H9 (cell line): ENCODE measurements around the gene ANKDD1B. TPM values are rescaled to one million over a fixed set of nuclear protein-coding genes. Genes with fewer than 3 reads are reported as not detected.

Source experiments
- DNase-seq: peaks from one replicate; pipeline ENCODE4 v3.0.0-alpha.2; 2017
- H2AFZ ChIP-seq: one replicate; pipeline ENCODE4 v1.6.1; 2013; ENCODE audit warnings: mild to moderate bottlenecking, low read length, control low read depth, moderate library complexity
- H2AK5ac ChIP-seq: 2 replicates; pipeline ENCODE4 v1.6.1; 2013; ENCODE audit warnings: low read length, control low read depth, mixed read lengths; ENCODE audit not compliant: insufficient read length
- H2BK120ac ChIP-seq: one replicate; pipeline ENCODE4 v1.6.1; 2013; ENCODE audit warnings: low read depth, mild to moderate bottlenecking, low read length, control low read depth, inconsistent platforms; ENCODE audit not compliant: poor library complexity, severe bottlenecking
- H2BK12ac ChIP-seq: 2 replicates; pipeline ENCODE4 v1.6.1; 2013; ENCODE audit warnings: low read length, control low read depth, mixed read lengths, low read depth; ENCODE audit not compliant: insufficient read length
- H2BK15ac ChIP-seq: 2 replicates; pipeline ENCODE4 v1.6.1; 2013; ENCODE audit warnings: low read depth, low read length, control low read depth
- H2BK20ac ChIP-seq: one replicate; pipeline ENCODE4 v1.6.1; 2013; ENCODE audit warnings: low read depth, mild to moderate bottlenecking, low read length, control low read depth, inconsistent platforms; ENCODE audit not compliant: poor library complexity, severe bottlenecking
- H2BK5ac ChIP-seq: 2 replicates; pipeline ENCODE4 v1.6.1; 2013; ENCODE audit warnings: low read length, control low read depth, mixed read lengths; ENCODE audit not compliant: insufficient read length
- H3K14ac ChIP-seq: 2 replicates; pipeline ENCODE4 v1.6.1; 2013; ENCODE audit warnings: low read length, control low read depth; ENCODE audit not compliant: insufficient read depth
- H3K18ac ChIP-seq: 2 replicates; pipeline ENCODE4 v1.6.1; 2013; ENCODE audit warnings: low read depth, mild to moderate bottlenecking, mixed read lengths, low read length, control low read depth; ENCODE audit not compliant: insufficient read length
- H3K23ac ChIP-seq: 2 replicates; pipeline ENCODE4 v1.6.1; 2013; ENCODE audit warnings: low read length, control low read depth, mixed read lengths, low read depth; ENCODE audit not compliant: insufficient read length
- H3K23me2 ChIP-seq: 2 replicates; pipeline ENCODE4 v1.6.1; 2013; ENCODE audit warnings: low read depth, mild to moderate bottlenecking, mixed read lengths, low read length, control low read depth; ENCODE audit not compliant: insufficient read length, poor library complexity, severe bottlenecking
- H3K27ac ChIP-seq: 2 replicates; pipeline ENCODE4 v1.5.1; 2013; ENCODE audit warnings: low read length, control low read depth, mixed read lengths, low read depth; ENCODE audit not compliant: insufficient read length
- H3K27me3 ChIP-seq: 2 replicates; pipeline ENCODE4 v1.6.1; 2013; ENCODE audit warnings: low read length, control low read depth, inconsistent platforms; ENCODE audit not compliant: insufficient read depth
- H3K4ac ChIP-seq: 2 replicates; pipeline ENCODE4 v1.6.1; 2013; ENCODE audit warnings: low read depth, mild to moderate bottlenecking, control low read depth, inconsistent platforms, low read length, moderate library complexity
- H3K4me1 ChIP-seq: 2 replicates; pipeline ENCODE4 v1.6.1; 2013; ENCODE audit warnings: low read length, control low read depth, inconsistent platforms; ENCODE audit not compliant: insufficient read depth
- H3K4me2 ChIP-seq: 2 replicates; pipeline ENCODE4 v1.6.1; 2013; ENCODE audit warnings: low read length, control low read depth, mixed read lengths; ENCODE audit not compliant: insufficient read length, insufficient read depth
- H3K56ac ChIP-seq: 2 replicates; pipeline ENCODE4 v1.6.1; 2013; ENCODE audit warnings: low read depth, mild to moderate bottlenecking, mixed read lengths, low read length, control low read depth; ENCODE audit not compliant: insufficient read length
- H3K79me1 ChIP-seq: 2 replicates; pipeline ENCODE4 v1.6.1; 2013; ENCODE audit warnings: low read depth, mild to moderate bottlenecking, moderate library complexity, low read length, control low read depth, inconsistent platforms; ENCODE audit not compliant: insufficient read depth, poor library complexity, severe bottlenecking
- H3K79me2 ChIP-seq: 2 replicates; pipeline ENCODE4 v1.6.1; 2013; ENCODE audit warnings: low read length, control low read depth, inconsistent platforms; ENCODE audit not compliant: insufficient read depth
- H3K9ac ChIP-seq: 2 replicates; pipeline ENCODE4 v1.6.1; 2013; ENCODE audit warnings: low read length, control low read depth, mixed read lengths; ENCODE audit not compliant: insufficient read length; ENCODE audit errors: extremely low read depth
- H3K9me3 ChIP-seq: one replicate; pipeline ENCODE4 v1.6.1; 2013; ENCODE audit warnings: low read depth, low read length, inconsistent platforms; ENCODE audit not compliant: control insufficient read depth
- H3T11ph ChIP-seq: one replicate; pipeline ENCODE4 v1.6.1; 2013; ENCODE audit warnings: mild to moderate bottlenecking, low read length, control low read depth, inconsistent platforms
- H4K20me1 ChIP-seq: one replicate; pipeline ENCODE4 v1.6.1; 2013; ENCODE audit not compliant: control insufficient read depth, insufficient read length, insufficient read depth
- H4K5ac ChIP-seq: 2 replicates; pipeline ENCODE4 v1.6.1; 2013; ENCODE audit warnings: low read depth, mild to moderate bottlenecking, mixed read lengths, low read length, control low read depth; ENCODE audit not compliant: insufficient read length
- H4K8ac ChIP-seq: replicated peaks from 2 replicates; pipeline ENCODE4 v1.6.1; 2013; ENCODE audit warnings: low read length, control low read depth, mixed read lengths, low read depth; ENCODE audit not compliant: insufficient read length
- H4K91ac ChIP-seq: 2 replicates; pipeline ENCODE4 v1.6.1; 2013; ENCODE audit warnings: low read depth, mild to moderate bottlenecking, moderate library complexity, mixed read lengths, low read length, control low read depth; ENCODE audit not compliant: insufficient read length
- H3K27ac Mint-ChIP-seq, 3 experiments: 2 replicates in 2 of 3; 3 replicates in 1 of 3; pipeline ENCODE4 v1.8.0; 2020 to 2021; ENCODE audit warnings: mixed read lengths in 3 of 3, mild to moderate bottlenecking in 1 of 3, moderate library complexity in 1 of 3
- H3K27me3 Mint-ChIP-seq: 2 replicates; pipeline ENCODE4 v1.8.0; 2021; ENCODE audit warnings: low read depth, mild to moderate bottlenecking, moderate library complexity, mixed read lengths
- H3K36me3 Mint-ChIP-seq, 3 experiments: 2 replicates in 2 of 3; 3 replicates in 1 of 3; pipeline ENCODE4 v1.8.0; 2020 to 2021; ENCODE audit warnings: low read depth in 3 of 3, mixed read lengths in 3 of 3; ENCODE audit not compliant: insufficient read depth in 1 of 3
- H3K4me1 Mint-ChIP-seq, 2 experiments: 2 replicates each; pipeline ENCODE4 v1.8.0; 2020; ENCODE audit warnings: mixed read lengths in 2 of 2
- H3K4me3 Mint-ChIP-seq, 2 experiments: 2 replicates in 1 of 2; 3 replicates in 1 of 2; pipeline ENCODE4 v1.8.0; 2020 to 2021; ENCODE audit warnings: mild to moderate bottlenecking in 2 of 2, mixed read lengths in 2 of 2, moderate library complexity in 1 of 2
- H3K9me3 Mint-ChIP-seq, 2 experiments: 2 replicates in 1 of 2; 3 replicates in 1 of 2; pipeline ENCODE4 v1.8.0; 2020; ENCODE audit warnings: mild to moderate bottlenecking in 2 of 2, mixed read lengths in 2 of 2, moderate library complexity in 1 of 2
- CTCF ChIP-seq: fragments of 200-600 bp; sonication (generic); conservative IDR thresholded peaks from 3 replicates; pipeline ENCODE4 v1.8.0; 2021; ENCODE audit warnings: antibody characterized with exemption, mild to moderate bottlenecking
- WGBS: extraction: QIAGEN DNeasy Blood & Tissue Kit; methylation state at CpG from one replicate; pipeline ENCODE4 v1.1.7; 2013; ENCODE audit warnings: missing lambda C conversion rate, low lambda C conversion rate, mixed read lengths; ENCODE audit not compliant: insufficient read length; ENCODE audit errors: extremely low coverage; 5-methylcytosine and 5-hydroxymethylcytosine counted together
- total RNA-seq: library from RNA; stranded (reverse); gene quantifications from 2 replicates; pipeline ENCODE4 v1.2.1, GENCODE V29; 2021

Gene ANKDD1B
- total RNA-seq, 1 experiment from 2014 or later = 0.33 TPM

GRCh38 chr5:75656311-75657003 is 45.2 kb downstream of the ANKDD1B start:
- no peaks in the 10 kb centered on the region for H3K36me3 Mint-ChIP-seq
- Histone ChIP-seq H2BK12ac (no peak overlapping the region), H4K8ac (no peak overlapping the region), H3K18ac (no peak overlapping the region), H3K14ac (no peak overlapping the region), H3K79me2 (no peaks in the 10 kb centered on the region), H2BK15ac (no peak overlapping the region), H4K20me1 (no peaks in the 10 kb centered on the region), H4K91ac (no peak overlapping the region), H4K5ac (no peak overlapping the region), H3K56ac (no peak overlapping the region), H2BK20ac (no peak overlapping the region), H2AFZ (no peak overlapping the region), H3K23me2 (no peaks in the 10 kb centered on the region), H3K4me1 (no peaks in the 10 kb centered on the region; the same call in 1 of the 2 replicates), H3K23ac (no peak overlapping the region), H2BK5ac (no peak overlapping the region), H2AK5ac (no peak overlapping the region), H3K9ac (no peak overlapping the region), H3T11ph (no peak overlapping the region), H3K9me3 (no peaks in the 10 kb centered on the region), H3K27ac (no peak overlapping the region), H2BK120ac (no peak overlapping the region), H3K4ac (no peak overlapping the region), H3K79me1 (no peaks in the 10 kb centered on the region), H3K27me3 (no peaks in the 10 kb centered on the region), H3K4me2 (no peak overlapping the region)
- H3K27me3 Mint-ChIP-seq = peaks cover 2% of the 10 kb centered on the region
- no CpG with 5 or more reads among the region's 9 CpGs for WGBS
- DNase-seq = no peak
- H3K4me1 Mint-ChIP-seq = peaks cover 0 to 22% of the 10 kb centered on the region in 2 experiments; a peak in 2 of 4 replicates
- no peaks in the 10 kb centered on the region for H3K9me3 Mint-ChIP-seq
- no peak overlapping the region for H3K4me3 Mint-ChIP-seq
- no peak for TF ChIP-seq CTCF
- no peak overlapping the region for H3K27ac Mint-ChIP-seq
